ENCODE measurements around the gene CHP1.

The CHP1 gene

GRCh38 chr15:41284427-41285177 is 53.5 kb downstream of the CHP1 start:
- H3K4me3 ChIP-seq = peak overlapping the region; percentile 100
- DNase-seq (ENCODE audit: low spot score) = no peak
- no peak for TF ChIP-seq CTCF (IDR thresholded peaks at IDR 0.05)
- peak overlapping the region; percentile 92 to 96 for H3K27ac ChIP-seq

GRCh38 chr15:41285285-41285684 is 54.2 kb downstream of the CHP1 start:
- TF ChIP-seq CTCF (IDR thresholded peaks at IDR 0.05) = no peak
- no peak for DNase-seq (ENCODE audit: low spot score)
- Histone ChIP-seq H3K27ac (peak overlapping the region; percentile 92 to 96), H3K4me3 (peak overlapping the region; percentile 100)

DNA sequence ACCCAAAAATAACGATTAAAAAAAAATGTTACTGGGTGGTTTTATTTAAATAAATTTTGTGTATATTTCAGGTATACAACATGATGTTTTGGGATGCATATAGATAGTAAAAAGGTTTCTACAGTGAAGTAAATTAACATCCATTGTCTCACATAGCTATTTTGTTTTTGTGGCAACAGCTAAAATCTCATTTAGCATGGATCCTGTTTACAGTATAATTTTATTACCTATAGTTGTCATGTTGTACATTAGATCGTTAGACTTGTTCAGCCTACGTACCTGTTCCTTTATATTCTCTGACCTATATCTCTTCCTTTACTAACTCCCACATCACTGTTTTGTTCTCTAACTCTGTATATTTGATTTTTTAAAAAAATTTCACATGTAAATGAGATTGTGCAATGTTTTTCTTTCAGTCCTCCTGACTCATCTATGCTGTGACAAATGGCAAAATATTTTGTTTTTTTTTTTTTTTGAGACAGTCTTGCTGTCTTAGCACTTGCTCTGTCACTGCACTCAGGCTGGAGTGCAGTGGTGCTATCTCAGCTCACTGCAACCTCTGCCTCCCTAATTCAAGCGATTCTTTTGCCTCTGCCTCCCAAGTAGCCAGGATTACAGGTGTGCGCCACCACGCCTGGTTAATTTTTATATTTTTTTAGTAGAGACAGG is 55.7 kb downstream of the CHP1 start:
- no peak for TF ChIP-seq CTCF (IDR thresholded peaks at IDR 0.05)
- Histone ChIP-seq H3K27ac (no peak overlapping the region), H3K4me3 (no peak overlapping the region)
- no peak for DNase-seq (ENCODE audit: low spot score)

DNA sequence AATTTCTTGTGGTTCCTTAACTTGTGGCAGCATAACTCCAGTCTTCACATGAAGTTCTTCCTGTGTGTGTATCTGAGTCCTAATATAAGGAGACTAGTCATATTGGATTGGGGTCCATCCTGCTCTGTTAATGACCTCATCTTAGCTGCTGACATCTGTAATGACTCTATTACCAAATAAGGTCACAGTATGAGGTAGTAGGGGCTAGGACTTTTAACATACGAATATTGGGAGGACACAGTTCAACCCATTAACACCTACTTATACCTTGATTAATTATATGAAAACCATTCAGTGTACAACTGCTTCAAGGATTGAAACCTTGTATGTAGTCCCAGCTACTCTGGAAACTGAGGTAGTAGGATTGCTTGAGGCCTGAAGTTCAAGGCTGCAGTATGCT is 57.4 kb downstream of the CHP1 start:
- no peak overlapping the region for H3K4me3 ChIP-seq
- no peak overlapping the region for H3K27ac ChIP-seq
- TF ChIP-seq CTCF (IDR thresholded peaks at IDR 0.05) = no peak
- DNase-seq (ENCODE audit: low spot score) = no peak

GRCh38 chr15:41289953-41290352 is 58.9 kb downstream of the CHP1 start:
- Histone ChIP-seq H3K4me3 (no peak overlapping the region), H3K27ac (no peak overlapping the region)
- TF ChIP-seq CTCF (IDR thresholded peaks at IDR 0.05) = no peak
- DNase-seq (ENCODE audit: low spot score) = no peak

DNA sequence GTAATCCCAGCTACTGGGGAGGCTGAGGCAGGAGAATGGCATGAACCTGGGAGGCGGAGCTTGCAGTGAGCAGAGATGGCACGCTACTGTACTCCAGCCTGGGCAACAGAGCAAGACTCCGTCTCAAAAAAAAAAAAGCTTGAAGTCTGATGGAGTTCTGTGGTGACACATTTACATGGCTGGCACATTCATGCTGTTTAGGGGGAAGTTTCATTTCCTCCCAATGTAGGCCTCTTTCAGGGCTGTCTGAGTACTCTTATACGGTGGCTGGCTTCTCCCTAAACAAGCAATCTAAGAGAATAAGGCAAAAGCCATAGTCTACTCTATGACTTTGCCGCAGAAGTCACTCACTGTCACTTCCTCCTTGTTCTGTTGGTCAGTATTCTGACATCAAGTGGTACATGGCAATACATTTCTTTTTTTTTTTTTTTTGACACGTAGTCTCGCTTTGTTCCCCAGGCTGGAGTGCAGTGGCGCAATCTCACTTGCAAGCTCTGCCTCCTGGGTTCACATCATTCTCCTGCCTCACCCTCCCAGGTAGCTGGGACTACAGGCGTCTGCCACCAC is 60.1 kb downstream of the CHP1 start:
- no peak overlapping the region for H3K27ac ChIP-seq
- no peak for DNase-seq (ENCODE audit: low spot score)
- TF ChIP-seq CTCF (IDR thresholded peaks at IDR 0.05) = no peak

More for the DNA sequence above, 60.1 kb downstream of the CHP1 start:
- H3K4me3 ChIP-seq = no peak overlapping the region
